ENCODE measurements around the gene DNAJC13. TPM values are rescaled to one million over a fixed set of nuclear protein-coding genes. Genes with fewer than 3 reads are reported as not detected.

Gene DNAJC13
- total RNA-seq, 4 donors from 2014 or later: 21.9 to 35.2 (median 26.5) TPM

DNA sequence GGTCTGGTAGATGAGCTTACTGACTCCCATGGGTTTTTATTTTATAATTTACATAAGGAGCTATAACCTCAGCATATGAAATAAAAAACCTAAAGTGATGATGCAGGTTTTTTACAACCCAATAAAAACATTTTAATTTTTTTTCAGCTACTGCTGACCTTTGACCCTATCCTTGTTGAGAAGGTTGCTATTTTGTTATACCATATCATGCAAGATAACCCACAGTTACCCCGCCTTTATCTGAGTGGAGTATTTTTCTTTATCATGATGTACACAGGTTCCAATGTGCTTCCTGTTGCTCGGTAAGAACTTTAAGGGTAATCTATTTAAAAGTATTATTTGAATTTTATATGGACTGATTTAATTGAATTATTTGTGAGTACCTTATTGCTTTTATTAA lies 70.8 kb downstream of the DNAJC13 start:
- Histone ChIP-seq H3K4me3 (no peak overlapping the region), H3K4me1 (no peaks in the 10 kb centered on the region), H3K36me3 (peaks cover 0 to 78% of the 10 kb centered on the region in 2 donors), H3K27ac (no peak overlapping the region), H3K27me3 (no peaks in the 10 kb centered on the region), H3K9me3 (no peaks in the 10 kb centered on the region)
- ATAC-seq (no peak), DNase-seq (no peak)
- TF ChIP-seq, protein P1, sequence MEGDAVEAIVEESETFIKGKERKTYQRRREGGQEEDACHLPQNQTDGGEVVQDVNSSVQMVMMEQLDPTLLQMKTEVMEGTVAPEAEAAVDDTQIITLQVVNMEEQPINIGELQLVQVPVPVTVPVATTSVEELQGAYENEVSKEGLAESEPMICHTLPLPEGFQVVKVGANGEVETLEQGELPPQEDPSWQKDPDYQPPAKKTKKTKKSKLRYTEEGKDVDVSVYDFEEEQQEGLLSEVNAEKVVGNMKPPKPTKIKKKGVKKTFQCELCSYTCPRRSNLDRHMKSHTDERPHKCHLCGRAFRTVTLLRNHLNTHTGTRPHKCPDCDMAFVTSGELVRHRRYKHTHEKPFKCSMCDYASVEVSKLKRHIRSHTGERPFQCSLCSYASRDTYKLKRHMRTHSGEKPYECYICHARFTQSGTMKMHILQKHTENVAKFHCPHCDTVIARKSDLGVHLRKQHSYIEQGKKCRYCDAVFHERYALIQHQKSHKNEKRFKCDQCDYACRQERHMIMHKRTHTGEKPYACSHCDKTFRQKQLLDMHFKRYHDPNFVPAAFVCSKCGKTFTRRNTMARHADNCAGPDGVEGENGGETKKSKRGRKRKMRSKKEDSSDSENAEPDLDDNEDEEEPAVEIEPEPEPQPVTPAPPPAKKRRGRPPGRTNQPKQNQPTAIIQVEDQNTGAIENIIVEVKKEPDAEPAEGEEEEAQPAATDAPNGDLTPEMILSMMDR (IDR thresholded peaks at IDR 0.05 in 4 of 5, conservative IDR thresholded peaks at IDR 0.05 in 1 of 5): no peak
- no peak for TF ChIP-seq POLR2A (IDR thresholded peaks at IDR 0.05)
- intact Hi-C loops (cut with DNase I; ENCODE audit: low total_unique reads) (no loop called here), in situ Hi-C loops (cut with MboI; ENCODE audit: low sequenced_read_pairs in 4 of 4) (loop anchor here in 1 of 4 donors (25.0 kb wide), 1 partner anchor 199 kb away; no protein-coding TSS in a partner anchor)

DNA sequence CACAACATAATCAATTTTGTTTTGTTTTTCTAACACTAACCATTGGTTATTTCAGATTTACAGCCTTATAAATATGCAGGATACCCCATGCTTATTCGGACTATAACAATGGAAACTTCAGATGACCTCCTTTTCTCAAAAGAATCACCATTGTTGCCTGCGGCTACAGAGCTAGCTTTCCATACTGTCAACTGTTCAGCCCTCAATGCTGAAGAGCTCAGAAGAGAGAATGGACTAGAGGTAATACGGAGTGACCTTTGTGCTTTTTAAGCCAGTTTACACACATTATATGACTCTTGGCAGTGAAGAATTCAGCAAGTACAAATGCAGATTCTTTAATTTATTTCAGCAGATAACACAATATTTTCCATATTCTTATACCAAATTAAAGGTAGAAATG lies 81.8 kb downstream of the DNAJC13 start:
- intact Hi-C loops (cut with DNase I; ENCODE audit: low total_unique reads) (no loop called here), in situ Hi-C loops (cut with MboI; ENCODE audit: low sequenced_read_pairs in 4 of 4) (loop anchor here in 1 of 4 donors (25.0 kb wide), 1 partner anchor 188 kb away; no protein-coding TSS in a partner anchor)
- ATAC-seq: no peak
- no peak for TF ChIP-seq POLR2A (IDR thresholded peaks at IDR 0.05)
- TF ChIP-seq, protein P1 (IDR thresholded peaks at IDR 0.05 in 4 of 5, conservative IDR thresholded peaks at IDR 0.05 in 1 of 5): no peak
- H3K4me3 ChIP-seq: no peak overlapping the region
- H3K9me3 ChIP-seq: no peaks in the 10 kb centered on the region
- DNase-seq: no peak
- H3K36me3 ChIP-seq: peaks cover 5 to 100% of the 10 kb centered on the region in 2 donors
- H3K27ac ChIP-seq: no peak overlapping the region
- H3K27me3 ChIP-seq: no peaks in the 10 kb centered on the region
- no peaks in the 10 kb centered on the region for H3K4me1 ChIP-seq

GRCh38 chr3:132503559-132503958 lies 86.3 kb downstream of the DNAJC13 start:
- H3K36me3 ChIP-seq: peaks cover 8 to 93% of the 10 kb centered on the region in 2 donors
- DNase-seq (no peak), ATAC-seq (no peak)
- H3K27me3 ChIP-seq: no peaks in the 10 kb centered on the region
- H3K27ac ChIP-seq: no peak overlapping the region
- in situ Hi-C loops (cut with MboI; ENCODE audit: low sequenced_read_pairs in 4 of 4): loop anchor here in 1 of 4 donors (25.0 kb wide), 1 partner anchor 1109 kb away; no protein-coding TSS in a partner anchor
- TF ChIP-seq, protein P1 (IDR thresholded peaks at IDR 0.05 in 4 of 5, conservative IDR thresholded peaks at IDR 0.05 in 1 of 5): no peak
- no peak for TF ChIP-seq POLR2A (IDR thresholded peaks at IDR 0.05)
- no peak overlapping the region for H3K4me3 ChIP-seq
- intact Hi-C loops (cut with DNase I; ENCODE audit: low total_unique reads): no loop called here
- H3K4me1 ChIP-seq: no peaks in the 10 kb centered on the region
- no peaks in the 10 kb centered on the region for H3K9me3 ChIP-seq

DNA sequence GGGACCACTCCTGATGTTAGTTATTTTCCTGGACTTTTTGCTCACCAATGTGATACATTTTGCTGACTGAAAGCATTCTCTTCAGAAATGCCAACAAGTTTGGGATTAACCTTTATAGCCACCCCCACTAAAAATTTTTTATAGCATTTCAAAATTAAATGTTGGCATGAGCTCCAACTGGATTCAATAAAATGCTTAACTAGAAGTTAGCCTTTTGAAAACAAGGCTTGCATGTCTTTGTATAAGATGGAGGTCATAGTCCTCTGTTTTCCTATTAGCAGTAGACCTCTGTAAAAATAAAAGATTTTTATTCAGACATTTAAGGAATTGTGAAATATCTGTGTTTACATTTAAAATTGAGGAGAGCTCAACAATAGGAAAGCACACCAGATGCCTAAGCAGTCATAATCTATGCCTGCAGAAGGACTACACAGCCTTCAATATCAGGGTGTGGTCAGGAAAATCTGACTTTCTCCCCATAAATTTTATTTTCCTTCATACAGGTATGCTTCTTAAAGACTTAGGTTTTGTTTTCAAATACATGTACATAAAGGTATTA lies 87.2 kb downstream of the DNAJC13 start:
- no peaks in the 10 kb centered on the region for H3K4me1 ChIP-seq
- H3K27ac ChIP-seq: no peak overlapping the region
- no peak for DNase-seq
- in situ Hi-C loops (cut with MboI; ENCODE audit: low sequenced_read_pairs in 4 of 4): loop anchor here in 1 of 4 donors (25.0 kb wide), 1 partner anchor 1108 kb away; no protein-coding TSS in a partner anchor
- H3K4me3 ChIP-seq: no peak overlapping the region
- TF ChIP-seq, protein P1 (IDR thresholded peaks at IDR 0.05 in 4 of 5, conservative IDR thresholded peaks at IDR 0.05 in 1 of 5): no peak
- TF ChIP-seq POLR2A (IDR thresholded peaks at IDR 0.05): no peak
- ATAC-seq: no peak
- H3K27me3 ChIP-seq: no peaks in the 10 kb centered on the region
- no peaks in the 10 kb centered on the region for H3K9me3 ChIP-seq
- intact Hi-C loops (cut with DNase I; ENCODE audit: low total_unique reads): no loop called here
- peaks cover 6 to 91% of the 10 kb centered on the region in 2 donors for H3K36me3 ChIP-seq

Measured in gastrocnemius medialis (tissue), 4 donors.